ENCODE data around the gene ACAA1. TPM values are rescaled to one million over a fixed set of nuclear protein-coding genes. Genes with fewer than 3 reads are reported as not detected.
A peak's percentile ranks its signal among the peaks of the same experiment; 100 is the strongest.

ACAA1 gene
- total and polyA plus RNA-seq, 2 of the 13 experiments (the other 11 are each of a cell fraction or from before 2014, with no cell fraction given): 60.8 to 188 TPM

DNA sequence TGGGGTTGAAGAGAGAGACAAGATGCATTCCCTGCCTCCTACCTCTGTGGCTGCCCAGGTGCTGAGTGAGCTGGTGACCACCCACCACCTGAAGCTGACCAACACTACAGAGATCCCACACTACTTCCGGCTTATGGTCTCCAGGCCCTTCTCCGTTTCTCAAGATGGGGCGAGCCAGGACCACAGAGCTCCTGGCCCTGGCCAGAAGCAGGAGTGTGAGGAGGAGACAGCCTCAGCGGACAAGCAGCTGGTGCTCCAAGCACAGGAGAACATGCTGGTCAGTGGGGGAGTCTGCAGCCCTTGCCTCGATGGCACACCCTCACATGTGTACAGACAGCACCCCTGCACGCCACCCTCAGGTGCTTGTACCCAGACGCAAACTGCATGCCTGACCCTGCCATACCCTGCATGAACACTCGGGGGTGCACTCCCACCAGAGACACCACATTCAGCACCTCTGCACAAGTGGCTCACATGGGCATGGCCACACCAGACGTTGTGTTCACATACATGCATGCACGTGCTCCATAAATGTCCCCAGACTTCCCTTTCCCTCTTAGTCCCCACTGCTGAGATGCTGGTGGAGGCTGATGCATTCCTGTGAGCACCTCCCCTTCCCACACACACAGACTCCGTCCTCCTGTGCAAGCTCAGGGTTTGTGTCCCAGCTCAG, 19.0 kb downstream of the ACAA1 start (continued):
- TF ChIP-seq, protein P1, sequence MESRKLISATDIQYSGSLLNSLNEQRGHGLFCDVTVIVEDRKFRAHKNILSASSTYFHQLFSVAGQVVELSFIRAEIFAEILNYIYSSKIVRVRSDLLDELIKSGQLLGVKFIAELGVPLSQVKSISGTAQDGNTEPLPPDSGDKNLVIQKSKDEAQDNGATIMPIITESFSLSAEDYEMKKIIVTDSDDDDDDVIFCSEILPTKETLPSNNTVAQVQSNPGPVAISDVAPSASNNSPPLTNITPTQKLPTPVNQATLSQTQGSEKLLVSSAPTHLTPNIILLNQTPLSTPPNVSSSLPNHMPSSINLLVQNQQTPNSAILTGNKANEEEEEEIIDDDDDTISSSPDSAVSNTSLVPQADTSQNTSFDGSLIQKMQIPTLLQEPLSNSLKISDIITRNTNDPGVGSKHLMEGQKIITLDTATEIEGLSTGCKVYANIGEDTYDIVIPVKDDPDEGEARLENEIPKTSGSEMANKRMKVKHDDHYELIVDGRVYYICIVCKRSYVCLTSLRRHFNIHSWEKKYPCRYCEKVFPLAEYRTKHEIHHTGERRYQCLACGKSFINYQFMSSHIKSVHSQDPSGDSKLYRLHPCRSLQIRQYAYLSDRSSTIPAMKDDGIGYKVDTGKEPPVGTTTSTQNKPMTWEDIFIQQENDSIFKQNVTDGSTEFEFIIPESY (CRISPR knock-in tag; IDR thresholded peaks at IDR 0.05): peak; percentile 67
- TF ChIP-seq, protein P2, sequence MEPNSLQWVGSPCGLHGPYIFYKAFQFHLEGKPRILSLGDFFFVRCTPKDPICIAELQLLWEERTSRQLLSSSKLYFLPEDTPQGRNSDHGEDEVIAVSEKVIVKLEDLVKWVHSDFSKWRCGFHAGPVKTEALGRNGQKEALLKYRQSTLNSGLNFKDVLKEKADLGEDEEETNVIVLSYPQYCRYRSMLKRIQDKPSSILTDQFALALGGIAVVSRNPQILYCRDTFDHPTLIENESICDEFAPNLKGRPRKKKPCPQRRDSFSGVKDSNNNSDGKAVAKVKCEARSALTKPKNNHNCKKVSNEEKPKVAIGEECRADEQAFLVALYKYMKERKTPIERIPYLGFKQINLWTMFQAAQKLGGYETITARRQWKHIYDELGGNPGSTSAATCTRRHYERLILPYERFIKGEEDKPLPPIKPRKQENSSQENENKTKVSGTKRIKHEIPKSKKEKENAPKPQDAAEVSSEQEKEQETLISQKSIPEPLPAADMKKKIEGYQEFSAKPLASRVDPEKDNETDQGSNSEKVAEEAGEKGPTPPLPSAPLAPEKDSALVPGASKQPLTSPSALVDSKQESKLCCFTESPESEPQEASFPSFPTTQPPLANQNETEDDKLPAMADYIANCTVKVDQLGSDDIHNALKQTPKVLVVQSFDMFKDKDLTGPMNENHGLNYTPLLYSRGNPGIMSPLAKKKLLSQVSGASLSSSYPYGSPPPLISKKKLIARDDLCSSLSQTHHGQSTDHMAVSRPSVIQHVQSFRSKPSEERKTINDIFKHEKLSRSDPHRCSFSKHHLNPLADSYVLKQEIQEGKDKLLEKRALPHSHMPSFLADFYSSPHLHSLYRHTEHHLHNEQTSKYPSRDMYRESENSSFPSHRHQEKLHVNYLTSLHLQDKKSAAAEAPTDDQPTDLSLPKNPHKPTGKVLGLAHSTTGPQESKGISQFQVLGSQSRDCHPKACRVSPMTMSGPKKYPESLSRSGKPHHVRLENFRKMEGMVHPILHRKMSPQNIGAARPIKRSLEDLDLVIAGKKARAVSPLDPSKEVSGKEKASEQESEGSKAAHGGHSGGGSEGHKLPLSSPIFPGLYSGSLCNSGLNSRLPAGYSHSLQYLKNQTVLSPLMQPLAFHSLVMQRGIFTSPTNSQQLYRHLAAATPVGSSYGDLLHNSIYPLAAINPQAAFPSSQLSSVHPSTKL (CRISPR knock-in tag; IDR thresholded peaks at IDR 0.05): no peak; the same call in 1 of the 2 replicates
- TF ChIP-seq NR2C2 (CRISPR knock-in tag; IDR thresholded peaks at IDR 0.05; ENCODE audit: borderline replicate concordance) (peak; percentile 35; the same call in 1 of the 2 replicates), FOSL2 (CRISPR knock-in tag; IDR thresholded peaks at IDR 0.05) (peak; percentile 43; the same call in 1 of the 2 replicates), TARDBP (CRISPR knock-in tag; IDR thresholded peaks at IDR 0.05) (peak; percentile 71), KDM1A (CRISPR knock-in tag; IDR thresholded peaks at IDR 0.05) (no peak), ZNF333 (CRISPR knock-in tag; IDR thresholded peaks at IDR 0.05; ENCODE audit: borderline replicate concordance) (0 out of 2 replicates have a peak, but pooled peaks have one; percentile 72), ETV6 (CRISPR knock-in tag; conservative IDR thresholded peaks at IDR 0.05) (no peak), ZNF263 (CRISPR knock-in tag; IDR thresholded peaks at IDR 0.05) (no peak), SOX13 (IDR thresholded peaks at IDR 0.05) (peak; percentile 6; the same call in 1 of the 2 replicates), SOX13 (CRISPR knock-in tag; conservative IDR thresholded peaks at IDR 0.05 in 1 of 2, IDR thresholded peaks at IDR 0.05 in 1 of 2) (no peak), POGZ (CRISPR knock-in tag; IDR thresholded peaks at IDR 0.05) (0 out of 2 replicates have a peak, but pooled peaks have one; percentile 22), RARA (CRISPR knock-in tag; IDR thresholded peaks at IDR 0.05) (0 out of 2 replicates have a peak, but pooled peaks have one; percentile 24), SAP130 (CRISPR knock-in tag; IDR thresholded peaks at IDR 0.05; ENCODE audit: low read depth) (0 out of 2 replicates have a peak, but pooled peaks have one; percentile 17), SMC3 (IDR thresholded peaks at IDR 0.05; ENCODE audit: low read length) (peak; percentile 84), TBX3 (IDR thresholded peaks at IDR 0.05; ENCODE audit: borderline replicate concordance) (0 out of 2 replicates have a peak, but pooled peaks have one; percentile 23), NR1H2 (CRISPR knock-in tag; IDR thresholded peaks at IDR 0.05; ENCODE audit: borderline replicate concordance, low read depth) (no peak), POLR2A (IDR thresholded peaks at IDR 0.05; ENCODE audit: insufficient read depth in 1 of 2, low read depth in 2 of 2, low read length in 2 of 2) (peak; percentile 44 to 76; a peak in 3 of 4 replicates), SAFB2 (CRISPR knock-in tag; IDR thresholded peaks at IDR 0.05; ENCODE audit: borderline replicate concordance, low read depth) (peak; percentile 68; the same call in 1 of the 2 replicates), NCOA2 (CRISPR knock-in tag; IDR thresholded peaks at IDR 0.05) (0 out of 2 replicates have a peak, but pooled peaks have one; percentile 25)
- TF ChIP-seq, protein P3, sequence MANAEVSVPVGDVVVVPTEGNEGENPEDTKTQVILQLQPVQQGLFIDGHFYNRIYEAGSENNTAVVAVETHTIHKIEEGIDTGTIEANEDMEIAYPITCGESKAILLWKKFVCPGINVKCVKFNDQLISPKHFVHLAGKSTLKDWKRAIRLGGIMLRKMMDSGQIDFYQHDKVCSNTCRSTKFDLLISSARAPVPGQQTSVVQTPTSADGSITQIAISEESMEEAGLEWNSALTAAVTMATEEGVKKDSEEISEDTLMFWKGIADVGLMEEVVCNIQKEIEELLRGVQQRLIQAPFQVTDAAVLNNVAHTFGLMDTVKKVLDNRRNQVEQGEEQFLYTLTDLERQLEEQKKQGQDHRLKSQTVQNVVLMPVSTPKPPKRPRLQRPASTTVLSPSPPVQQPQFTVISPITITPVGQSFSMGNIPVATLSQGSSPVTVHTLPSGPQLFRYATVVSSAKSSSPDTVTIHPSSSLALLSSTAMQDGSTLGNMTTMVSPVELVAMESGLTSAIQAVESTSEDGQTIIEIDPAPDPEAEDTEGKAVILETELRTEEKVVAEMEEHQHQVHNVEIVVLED (CRISPR knock-in tag; IDR thresholded peaks at IDR 0.05; ENCODE audit: borderline replicate concordance): 0 out of 2 replicates have a peak, but pooled peaks have one; percentile 22
- TF ChIP-seq, protein P4, sequence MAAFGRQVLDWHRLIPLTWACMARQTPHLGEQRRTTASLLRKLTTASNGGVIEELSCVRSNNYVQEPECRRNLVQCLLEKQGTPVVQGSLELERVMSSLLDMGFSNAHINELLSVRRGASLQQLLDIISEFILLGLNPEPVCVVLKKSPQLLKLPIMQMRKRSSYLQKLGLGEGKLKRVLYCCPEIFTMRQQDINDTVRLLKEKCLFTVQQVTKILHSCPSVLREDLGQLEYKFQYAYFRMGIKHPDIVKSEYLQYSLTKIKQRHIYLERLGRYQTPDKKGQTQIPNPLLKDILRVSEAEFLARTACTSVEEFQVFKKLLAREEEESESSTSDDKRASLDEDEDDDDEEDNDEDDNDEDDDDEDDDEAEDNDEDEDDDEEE (CRISPR knock-in tag; IDR thresholded peaks at IDR 0.05): peak; percentile 76; the same call in 1 of the 2 replicates
